Psoas muscle (tissue), 8 donors: ENCODE measurements around the gene SPAG6. TPM values are rescaled to one million over a fixed set of nuclear protein-coding genes. Genes with fewer than 3 reads are reported as not detected.

Experiments used
- ATAC-seq, 4 donors: fragments of 200-7000 bp; cut with Tn5 transposase; one replicate each; pipeline ENCODE4 v1.9.1; 2020; ENCODE audit warnings: moderate library complexity in 3 of 4, mild to moderate bottlenecking in 2 of 4
- DNase-seq, 2 donors: peaks; one replicate each; pipeline ENCODE4 v3.0.0-alpha.2; 2020
- H3K27ac ChIP-seq: fragments of 200-600 bp; one replicate; pipeline ENCODE4 v1.8.0; 2022
- H3K27me3 ChIP-seq, 3 donors: fragments of 200-600 bp in 1 of 3; one replicate each; pipeline versions ENCODE4 v1.6.1 to v1.8.0; 2013 to 2022; ENCODE audit warnings: low read length in 2 of 3, mild to moderate bottlenecking in 2 of 3, moderate library complexity in 1 of 3; ENCODE audit not compliant: insufficient read depth in 3 of 3
- H3K36me3 ChIP-seq, 2 donors: fragments of 200-600 bp in 1 of 2; one replicate each; pipeline versions ENCODE4 v1.6.1 to v1.8.0; 2013 to 2022; ENCODE audit warnings: low read depth in 1 of 2, mild to moderate bottlenecking in 1 of 2, moderate library complexity in 1 of 2; ENCODE audit not compliant: insufficient read depth in 1 of 2
- H3K4me1 ChIP-seq: fragments of 200-600 bp; one replicate; pipeline ENCODE4 v1.8.0; 2022
- H3K4me3 ChIP-seq: fragments of 200-600 bp; one replicate; pipeline ENCODE4 v1.8.0; 2022; ENCODE audit warnings: mild to moderate bottlenecking
- H3K9me3 ChIP-seq: fragments of 200-600 bp; one replicate; pipeline ENCODE4 v1.8.0; 2022
- WGBS, 3 donors: extraction: QIAGEN DNeasy Blood & Tissue Kit; methylation state at CpG; one replicate each; pipeline versions ENCODE4 v1.1.6 to v1.1.7; 2013; 5-methylcytosine and 5-hydroxymethylcytosine counted together
- intact Hi-C, 2 donors: fragments of 100-400 bp; cut with DNase I; formaldehyde crosslinking; loops; one replicate each; pipeline versions ENCODE4 v1.11.0 to v1.14.2; 2022
- polyA plus RNA-seq, 3 donors: library from polyadenylated mRNA; stranded (reverse); fragments of 200-250 nt; gene quantifications; one replicate each; pipeline ENCODE4 v1.2.3, GENCODE V29; 2013
- total RNA-seq, 4 donors: library from RNA; stranded (reverse); fragmentation: NEBNext Ultra II Directional in 2 of 4; extraction: Animal tissue kit (Norgen Biotek cat#: 25700) in 2 of 4; gene quantifications; one replicate each; pipeline versions ENCODE4 v1.2.1 to v1.2.4, GENCODE V29; 2021 to 2023
- TF ChIP-seq, protein P1 (sequence below): fragments of 200-600 bp; IDR thresholded peaks from one replicate; pipeline ENCODE4 v1.8.0; 2022; ENCODE audit warnings: antibody characterized with exemption
- donor health status: healthy with polysubstance abuse.
- donor health status: DM: no; HTN: no; CAD: no; lungs with moderate emphysema.
- donor health status: Bipolar disorder and iron deficiency.
- donor health status: healthy.
- donor health status: DM: yes; HTN: yes; CAD: no.
- donor health status: DM: no; HTN: no; CAD: no.
- donor health status: DM: no; HTN: no; CAD: no.
- donor health status: DM: yes; HTN: yes; CAD: no.

The SPAG6 gene
- total and polyA plus RNA-seq, 7 donors = 0.15 TPM; not detected in 6

DNA sequence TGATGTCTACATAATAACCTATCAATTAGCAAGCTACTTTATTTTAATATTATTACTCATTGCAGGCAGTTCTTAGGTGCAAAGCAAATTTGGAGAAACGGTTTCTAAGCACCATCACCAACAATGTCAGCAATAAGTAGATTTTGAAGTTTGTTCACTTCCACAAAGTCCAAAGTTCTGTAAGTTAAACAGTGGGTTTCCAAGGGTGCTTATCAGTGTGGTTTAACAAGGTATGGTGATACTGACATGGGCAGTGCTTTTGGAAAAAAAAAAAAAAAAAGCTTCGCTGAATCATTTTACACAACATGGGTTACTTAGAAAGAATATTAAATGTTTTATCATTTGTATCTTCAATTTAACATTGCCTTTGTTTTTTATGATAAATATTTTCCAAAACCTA lies 101.8 kb downstream of the SPAG6 start:
- no peak for DNase-seq
- Histone ChIP-seq H3K27ac (no peak overlapping the region), H3K4me1 (no peaks in the 10 kb centered on the region), H3K27me3 (no peaks in the 10 kb centered on the region), H3K36me3 (no peaks in the 10 kb centered on the region), H3K9me3 (no peaks in the 10 kb centered on the region), H3K4me3 (no peak overlapping the region)
- no peak for ATAC-seq
- WGBS, 3 donors = 92 to 97% (median 93%) methylated on average over 2 of the region's 2 CpGs
- TF ChIP-seq, protein P1, sequence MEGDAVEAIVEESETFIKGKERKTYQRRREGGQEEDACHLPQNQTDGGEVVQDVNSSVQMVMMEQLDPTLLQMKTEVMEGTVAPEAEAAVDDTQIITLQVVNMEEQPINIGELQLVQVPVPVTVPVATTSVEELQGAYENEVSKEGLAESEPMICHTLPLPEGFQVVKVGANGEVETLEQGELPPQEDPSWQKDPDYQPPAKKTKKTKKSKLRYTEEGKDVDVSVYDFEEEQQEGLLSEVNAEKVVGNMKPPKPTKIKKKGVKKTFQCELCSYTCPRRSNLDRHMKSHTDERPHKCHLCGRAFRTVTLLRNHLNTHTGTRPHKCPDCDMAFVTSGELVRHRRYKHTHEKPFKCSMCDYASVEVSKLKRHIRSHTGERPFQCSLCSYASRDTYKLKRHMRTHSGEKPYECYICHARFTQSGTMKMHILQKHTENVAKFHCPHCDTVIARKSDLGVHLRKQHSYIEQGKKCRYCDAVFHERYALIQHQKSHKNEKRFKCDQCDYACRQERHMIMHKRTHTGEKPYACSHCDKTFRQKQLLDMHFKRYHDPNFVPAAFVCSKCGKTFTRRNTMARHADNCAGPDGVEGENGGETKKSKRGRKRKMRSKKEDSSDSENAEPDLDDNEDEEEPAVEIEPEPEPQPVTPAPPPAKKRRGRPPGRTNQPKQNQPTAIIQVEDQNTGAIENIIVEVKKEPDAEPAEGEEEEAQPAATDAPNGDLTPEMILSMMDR = no peak
- intact Hi-C loops = no loop called here

DNA sequence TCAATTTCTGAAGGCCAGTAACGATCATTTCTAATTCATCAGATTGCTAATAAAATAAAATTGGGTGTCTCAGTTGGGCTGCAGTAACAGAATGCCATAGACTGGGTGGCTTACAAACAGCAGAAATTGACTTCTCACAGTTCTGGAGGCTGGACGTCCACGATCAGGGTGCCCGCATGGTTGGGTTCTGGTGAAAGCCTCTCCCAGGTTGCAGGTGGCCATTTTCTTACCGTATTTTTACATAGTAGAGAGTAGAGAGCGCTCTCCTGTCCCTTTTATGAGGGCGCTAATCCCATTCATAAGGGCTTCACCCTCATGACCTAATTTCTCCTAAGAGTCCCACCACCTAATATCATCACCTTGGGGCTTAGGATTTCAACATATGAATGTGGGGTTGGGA lies 106.0 kb downstream of the SPAG6 start:
- ATAC-seq (no peak), DNase-seq (no peak)
- Histone ChIP-seq H3K9me3 (no peaks in the 10 kb centered on the region), H3K4me3 (no peak overlapping the region), H3K36me3 (no peaks in the 10 kb centered on the region), H3K27me3 (no peaks in the 10 kb centered on the region), H3K4me1 (no peaks in the 10 kb centered on the region), H3K27ac (no peak overlapping the region)
- intact Hi-C loops = no loop called here
- WGBS, 3 donors = 96 to 100% (median 100%) methylated on average over 7 of the region's 7 CpGs
- TF ChIP-seq, protein P1 = no peak

DNA sequence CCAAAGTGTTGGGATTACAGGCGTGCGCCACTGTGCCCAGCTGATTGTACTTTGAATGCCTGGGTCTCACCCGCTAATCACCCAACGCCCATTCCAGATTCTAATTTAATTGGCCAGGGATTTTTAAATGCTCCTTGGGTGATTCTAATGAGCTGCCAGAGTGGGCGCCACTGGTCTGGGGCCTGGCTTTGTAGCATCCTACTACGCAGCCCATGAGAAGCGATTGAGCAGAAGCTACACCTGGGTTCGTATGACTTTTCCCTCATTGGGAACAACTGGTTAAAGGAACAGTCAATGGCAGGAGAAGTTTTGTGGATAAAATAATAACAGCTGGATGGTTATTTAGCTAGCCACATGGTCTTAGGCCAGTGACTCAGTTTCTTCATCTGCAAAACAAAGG lies 108.0 kb downstream of the SPAG6 start:
- intact Hi-C loops = no loop called here
- TF ChIP-seq, protein P1 = no peak
- DNase-seq (no peak), ATAC-seq (no peak)
- Histone ChIP-seq H3K4me3 (no peak overlapping the region), H3K27me3 (no peaks in the 10 kb centered on the region), H3K9me3 (no peaks in the 10 kb centered on the region), H3K4me1 (no peaks in the 10 kb centered on the region), H3K27ac (no peak overlapping the region), H3K36me3 (no peaks in the 10 kb centered on the region)
- 94 to 95% (median 95%) methylated on average over 8 of the region's 8 CpGs for WGBS, 3 donors

DNA sequence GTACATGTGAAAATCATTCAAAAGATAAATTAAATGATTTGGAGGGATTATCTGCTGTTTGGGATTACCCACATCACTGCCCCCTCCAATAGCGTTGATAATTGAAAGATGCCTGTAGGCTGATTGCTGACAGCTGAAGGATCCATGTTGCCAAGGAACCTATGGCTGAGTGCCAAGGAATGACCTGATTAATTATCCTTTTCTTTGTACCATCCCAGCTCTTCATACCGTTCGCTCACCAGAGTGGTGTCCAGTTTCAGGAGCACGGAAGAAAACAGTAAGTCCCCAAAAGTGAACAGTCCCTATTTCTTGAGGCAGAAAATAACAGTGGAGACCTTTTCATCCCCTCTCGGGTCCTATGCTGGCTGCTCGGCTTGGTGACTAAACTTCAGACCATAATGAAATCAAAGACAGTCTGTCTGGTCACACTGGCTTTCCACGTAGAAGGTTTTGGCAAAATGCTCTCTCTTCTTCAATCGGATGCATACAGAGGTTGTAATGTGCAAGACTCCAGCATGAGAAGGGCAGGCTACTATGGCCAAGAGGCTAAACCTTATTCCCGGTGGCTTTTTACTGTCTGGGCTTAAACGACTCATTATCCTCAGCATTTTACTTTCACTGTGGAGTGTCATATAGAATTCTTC lies 108.8 kb downstream of the SPAG6 start:
- 22 to 30% (median 24%) methylated on average over 10 of the region's 10 CpGs for WGBS, 3 donors
- Histone ChIP-seq H3K9me3 (no peaks in the 10 kb centered on the region), H3K27me3 (no peaks in the 10 kb centered on the region), H3K4me3 (no peak overlapping the region), H3K4me1 (no peaks in the 10 kb centered on the region), H3K36me3 (no peaks in the 10 kb centered on the region), H3K27ac (no peak overlapping the region)
- intact Hi-C loops = no loop called here
- DNase-seq = no peak
- TF ChIP-seq, protein P1 = no peak
- no peak for ATAC-seq

DNA sequence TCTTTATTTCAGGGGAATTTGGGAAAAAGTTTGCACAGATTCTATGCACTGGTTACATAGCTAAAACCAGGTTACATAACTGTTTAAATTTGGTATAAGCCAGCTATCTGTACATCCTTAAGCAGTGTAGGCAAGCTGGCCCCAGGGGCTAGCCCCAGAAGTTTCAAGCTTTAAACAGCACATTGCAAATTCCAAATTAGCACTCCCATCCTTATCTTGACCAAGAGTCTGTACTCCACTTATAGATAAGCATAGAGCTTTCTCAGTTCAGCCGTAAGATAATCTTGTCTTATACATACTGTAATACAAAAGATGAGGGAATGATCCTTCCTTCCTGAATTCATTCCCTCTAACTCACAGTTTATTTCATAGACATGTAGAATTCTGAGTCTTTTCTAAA lies 109.3 kb downstream of the SPAG6 start:
- ATAC-seq = no peak
- intact Hi-C loops = no loop called here
- no peaks in the 10 kb centered on the region for H3K27me3 ChIP-seq
- WGBS, 3 donors = 87 to 95% (median 93%) methylated on average over 1 of the region's 1 CpG
- no peak overlapping the region for H3K27ac ChIP-seq
- H3K4me3 ChIP-seq = no peak overlapping the region
- no peaks in the 10 kb centered on the region for H3K9me3 ChIP-seq
- TF ChIP-seq, protein P1 = no peak
- no peaks in the 10 kb centered on the region for H3K36me3 ChIP-seq
- no peaks in the 10 kb centered on the region for H3K4me1 ChIP-seq
- DNase-seq = no peak
